ENCODE results near the gene ZBTB7C.

The ZBTB7C gene

GRCh38 chr18:48099481-48100164 lies 309.6 kb downstream of the ZBTB7C start:
- no peak overlapping the region for H3K4me3 ChIP-seq (ENCODE audit: low read length)
- TF ChIP-seq, protein P1, sequence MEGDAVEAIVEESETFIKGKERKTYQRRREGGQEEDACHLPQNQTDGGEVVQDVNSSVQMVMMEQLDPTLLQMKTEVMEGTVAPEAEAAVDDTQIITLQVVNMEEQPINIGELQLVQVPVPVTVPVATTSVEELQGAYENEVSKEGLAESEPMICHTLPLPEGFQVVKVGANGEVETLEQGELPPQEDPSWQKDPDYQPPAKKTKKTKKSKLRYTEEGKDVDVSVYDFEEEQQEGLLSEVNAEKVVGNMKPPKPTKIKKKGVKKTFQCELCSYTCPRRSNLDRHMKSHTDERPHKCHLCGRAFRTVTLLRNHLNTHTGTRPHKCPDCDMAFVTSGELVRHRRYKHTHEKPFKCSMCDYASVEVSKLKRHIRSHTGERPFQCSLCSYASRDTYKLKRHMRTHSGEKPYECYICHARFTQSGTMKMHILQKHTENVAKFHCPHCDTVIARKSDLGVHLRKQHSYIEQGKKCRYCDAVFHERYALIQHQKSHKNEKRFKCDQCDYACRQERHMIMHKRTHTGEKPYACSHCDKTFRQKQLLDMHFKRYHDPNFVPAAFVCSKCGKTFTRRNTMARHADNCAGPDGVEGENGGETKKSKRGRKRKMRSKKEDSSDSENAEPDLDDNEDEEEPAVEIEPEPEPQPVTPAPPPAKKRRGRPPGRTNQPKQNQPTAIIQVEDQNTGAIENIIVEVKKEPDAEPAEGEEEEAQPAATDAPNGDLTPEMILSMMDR (conservative IDR thresholded peaks at IDR 0.05; ENCODE audit: low read length) = no peak
- DNase-seq (ENCODE audit: low read depth) = no peak

- TF ChIP-seq, protein P1 (conservative IDR thresholded peaks at IDR 0.05; ENCODE audit: low read length) = no peak
- H3K4me3 ChIP-seq (ENCODE audit: low read length) = no peak overlapping the region
- no peak for DNase-seq (ENCODE audit: low read depth)
Measured at GRCh38 chr18:48098538-48098937, 310.6 kb downstream of the ZBTB7C start.

DNA sequence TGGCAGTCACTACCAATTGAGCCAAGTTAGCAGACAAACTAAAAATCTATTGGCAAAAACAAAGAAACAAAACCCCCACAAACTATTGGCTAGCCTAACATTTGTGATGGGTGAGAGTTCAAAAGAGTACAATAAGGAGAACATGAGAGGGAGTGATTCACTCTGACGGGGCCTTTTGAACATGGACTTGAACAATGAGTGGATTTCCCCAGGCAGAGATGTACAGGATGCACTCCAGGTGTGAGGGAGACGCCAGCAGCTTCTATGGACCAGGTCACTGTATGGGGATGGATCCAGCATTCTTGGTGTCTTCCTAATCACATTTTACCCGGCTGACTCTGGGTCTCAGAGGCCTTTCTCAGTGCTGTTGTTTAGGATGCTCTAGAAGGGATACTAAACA lies 311.2 kb downstream of the ZBTB7C start:
- DNase-seq (ENCODE audit: low read depth) = no peak
- TF ChIP-seq, protein P1 (conservative IDR thresholded peaks at IDR 0.05; ENCODE audit: low read length) = no peak
- H3K4me3 ChIP-seq (ENCODE audit: low read length) = no peak overlapping the region

DNA sequence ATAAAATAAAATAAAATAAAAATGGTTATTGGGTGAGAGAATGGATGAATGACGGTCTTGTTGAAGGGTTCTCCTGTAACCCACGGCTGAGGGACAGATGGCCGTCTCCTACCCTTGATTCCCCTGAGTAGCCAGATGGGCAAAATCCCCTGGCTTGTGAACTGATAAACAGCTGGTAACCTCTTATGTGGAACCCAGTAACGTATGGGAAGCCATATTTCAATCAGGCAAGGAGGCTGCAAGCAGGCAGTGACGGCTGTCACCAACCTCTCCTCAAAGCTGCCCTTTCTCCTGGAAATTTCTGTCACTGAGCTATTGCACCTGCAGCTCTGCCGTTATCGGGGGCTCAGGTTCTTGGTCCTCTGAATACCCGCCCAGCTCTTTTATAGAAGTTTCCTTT lies 313.5 kb downstream of the ZBTB7C start:
- TF ChIP-seq, protein P1 (conservative IDR thresholded peaks at IDR 0.05; ENCODE audit: low read length) = no peak
- no peak overlapping the region for H3K4me3 ChIP-seq (ENCODE audit: low read length)
- no peak for DNase-seq (ENCODE audit: low read depth)

DNA sequence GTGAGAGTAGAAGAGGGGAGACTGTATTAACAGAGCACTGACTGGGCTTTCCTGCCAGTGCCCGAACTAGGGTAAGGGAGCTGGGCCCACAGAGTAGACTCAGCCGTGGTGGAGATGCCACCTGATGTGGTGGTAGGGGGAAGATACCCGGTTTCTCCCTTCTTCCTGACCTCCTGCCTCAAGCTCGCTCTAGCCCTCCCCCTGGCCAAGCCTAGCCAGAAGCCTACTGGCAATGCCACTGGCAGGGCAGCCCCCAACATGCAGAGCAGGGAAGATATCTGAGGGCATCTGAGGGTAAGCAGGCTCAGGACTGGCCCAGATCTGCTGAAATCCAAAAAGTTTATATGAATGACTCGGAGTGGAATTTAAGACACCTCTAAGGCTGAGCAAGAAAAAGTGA lies 316.1 kb downstream of the ZBTB7C start:
- TF ChIP-seq, protein P1 (conservative IDR thresholded peaks at IDR 0.05; ENCODE audit: low read length) = no peak
- no peak for DNase-seq (ENCODE audit: low read depth)
- no peak overlapping the region for H3K4me3 ChIP-seq (ENCODE audit: low read length)

GRCh38 chr18:48091869-48092497 lies 317.2 kb downstream of the ZBTB7C start:
- TF ChIP-seq, protein P1 (conservative IDR thresholded peaks at IDR 0.05; ENCODE audit: low read length) = no peak

GRCh38 chr18:48090702-48091101 lies 318.5 kb downstream of the ZBTB7C start:
- no peak overlapping the region for H3K4me3 ChIP-seq (ENCODE audit: low read length)
- TF ChIP-seq, protein P1 (conservative IDR thresholded peaks at IDR 0.05; ENCODE audit: low read length) = no peak
- DNase-seq (ENCODE audit: low read depth) = no peak

More at GRCh38 chr18:48091869-48092497, 317.2 kb downstream of the ZBTB7C start:
- no peak for DNase-seq (ENCODE audit: low read depth)
- H3K4me3 ChIP-seq (ENCODE audit: low read length) = no peak overlapping the region

Data from AG10803 (cell line).